Naive thymus-derived CD4-positive, alpha-beta T cell (primary cell): ENCODE data around the gene CATSPER3. TPM values are rescaled to one million over a fixed set of nuclear protein-coding genes. Genes with fewer than 3 reads are reported as not detected.

ENCODE experiments used
- ATAC-seq: fragments of 150-1000 bp; cut with Tn5 transposase; 2 replicates; pipeline ENCODE4 v1.10.0; 2021; ENCODE audit warnings: mild to moderate bottlenecking, moderate library complexity
- CTCF ChIA-PET: fragments of 350-600 bp; sonication (Branson Sonifier 250); formaldehyde crosslinking; loops from one replicate; lab custom pipeline; 2021; ENCODE audit warnings: antibody characterized with exemption; lab: Charles Lee
- POLR2A ChIA-PET: fragments of 350-600 bp; sonication (Branson Sonifier 250); formaldehyde crosslinking; loops from one replicate; lab custom pipeline; 2021; ENCODE audit warnings: antibody characterized with exemption, inconsistent platforms; lab: Charles Lee
- DNase-seq, 9 donors: peaks; one replicate each; pipeline versions ENCODE4 v3.0.0 to v3.0.0-alpha.2; 2020 to 2022; ENCODE audit warnings: mixed read lengths in 1 of 9
- H3K27ac ChIP-seq: one replicate; pipeline ENCODE4 v1.7.0; 2013; ENCODE audit warnings: mild to moderate bottlenecking, low read depth, low read length, moderate library complexity
- H3K27me3 ChIP-seq, 2 donors: one replicate each; pipeline ENCODE4 v1.7.0; 2013; ENCODE audit warnings: low read length in 2 of 2, mild to moderate bottlenecking in 2 of 2, moderate library complexity in 2 of 2; ENCODE audit not compliant: control insufficient read depth in 2 of 2, insufficient read depth in 2 of 2
- H3K36me3 ChIP-seq, 3 experiments: 1 replicate in 2 of 3; 2 replicates in 1 of 3; pipeline ENCODE4 v1.7.0; 2013; ENCODE audit warnings: low read length in 3 of 3, mild to moderate bottlenecking in 3 of 3, moderate library complexity in 1 of 3; ENCODE audit not compliant: insufficient read depth in 3 of 3, control insufficient read depth in 2 of 3
- H3K4me1 ChIP-seq, 2 donors: one replicate each; pipeline ENCODE4 v1.7.0; 2013; ENCODE audit warnings: low read length in 2 of 2, mild to moderate bottlenecking in 2 of 2, moderate library complexity in 1 of 2; ENCODE audit not compliant: control insufficient read depth in 2 of 2, insufficient read depth in 2 of 2
- H3K4me3 ChIP-seq: 2 replicates; pipeline ENCODE4 v1.7.0; 2013; ENCODE audit warnings: mild to moderate bottlenecking, low read length
- H3K9me3 ChIP-seq, 3 experiments: 1 replicate in 2 of 3; 2 replicates in 1 of 3; pipeline ENCODE4 v1.7.0; 2013; ENCODE audit warnings: low read length in 3 of 3; ENCODE audit not compliant: control insufficient read depth in 2 of 3
- H3K27ac Mint-ChIP-seq, 9 donors: one replicate each; pipeline ENCODE4 v1.8.0; 2020 to 2022; ENCODE audit warnings: mixed read lengths in 9 of 9, mild to moderate bottlenecking in 8 of 9, moderate library complexity in 5 of 9, inconsistent platforms in 2 of 9
- H3K27me3 Mint-ChIP-seq, 5 donors: one replicate each; pipeline ENCODE4 v1.8.0; 2021 to 2022; ENCODE audit warnings: mixed read lengths in 5 of 5, mild to moderate bottlenecking in 1 of 5
- H3K36me3 Mint-ChIP-seq, 5 donors: one replicate each; pipeline ENCODE4 v1.8.0; 2020 to 2022; ENCODE audit warnings: mixed read lengths in 5 of 5, mild to moderate bottlenecking in 3 of 5, inconsistent platforms in 1 of 5
- H3K4me1 Mint-ChIP-seq, 7 donors: one replicate each; pipeline ENCODE4 v1.8.0; 2020 to 2022; ENCODE audit warnings: mixed read lengths in 7 of 7, mild to moderate bottlenecking in 3 of 7, inconsistent platforms in 1 of 7
- H3K4me3 Mint-ChIP-seq, 10 donors: one replicate each; pipeline ENCODE4 v1.8.0; 2020 to 2022; ENCODE audit warnings: mild to moderate bottlenecking in 10 of 10, mixed read lengths in 10 of 10, moderate library complexity in 6 of 10, inconsistent platforms in 2 of 10
- H3K9me3 Mint-ChIP-seq, 11 donors: one replicate each; pipeline ENCODE4 v1.8.0; 2020 to 2022; ENCODE audit warnings: mixed read lengths in 11 of 11, mild to moderate bottlenecking in 4 of 11, inconsistent platforms in 1 of 11, moderate library complexity in 1 of 11
- intact Hi-C, 2 donors: fragments of 100-400 bp; cut with micrococcal nuclease; formaldehyde crosslinking; loops; one replicate each; pipeline ENCODE4 v1.15.1; 2023
- polyA plus RNA-seq, 2 donors: library from polyadenylated mRNA; unstranded; fragments of 300-500 nt; fragmentation: Illumina TruSeq; gene quantifications; one replicate each; pipeline ENCODE4 v1.2.3, GENCODE V29; 2021
- total RNA-seq, 6 experiments: library from RNA in 5 of 6; stranded (reverse) in 5 of 6; gene quantifications; 1 replicate in 5 of 6; 2 replicates in 1 of 6; pipeline ENCODE4 v1.2.3 and lab custom pipeline; 2021 to 2026

CATSPER3 gene
- total and polyA plus RNA-seq, 7 experiments from 2014 or later, result 0.45 to 1.5 (median 0.81) TPM

GRCh38 chr5:135047347-135047695, 79.6 kb downstream of the CATSPER3 start:
- no peak for ATAC-seq
- H3K27me3 ChIP-seq, result peaks cover 0 to 7% of the 10 kb centered on the region in 2 donors
- Mint-ChIP-seq H3K27me3 (peaks cover 77 to 92% (median 80%) of the 10 kb centered on the region in 5 donors), H3K4me3 (no peak overlapping the region), H3K36me3 (no peaks in the 10 kb centered on the region), H3K4me1 (peaks cover 0 to 4% (median 0%) of the 10 kb centered on the region in 7 donors), H3K9me3 (peaks cover 0 to 2% (median 0%) of the 10 kb centered on the region in 11 donors), H3K27ac (no peak overlapping the region)
- H3K4me3 ChIP-seq, result no peak overlapping the region
- DNase-seq, result no peak
- H3K9me3 ChIP-seq, result no peaks in the 10 kb centered on the region
- H3K27ac ChIP-seq, result no peak overlapping the region
- H3K36me3 ChIP-seq, result no peaks in the 10 kb centered on the region
- no peaks in the 10 kb centered on the region for H3K4me1 ChIP-seq
- POLR2A ChIA-PET, result no interaction called here
- CTCF ChIA-PET, result no interaction called here
- intact Hi-C loops, result no loop called here

GRCh38 chr5:135048286-135048685, 80.6 kb downstream of the CATSPER3 start:
- CTCF ChIA-PET, result no interaction called here
- Mint-ChIP-seq H3K9me3 (peaks cover 0 to 2% (median 0%) of the 10 kb centered on the region in 11 donors), H3K4me1 (peaks cover 0 to 4% (median 0%) of the 10 kb centered on the region in 7 donors), H3K27ac (no peak overlapping the region), H3K36me3 (no peaks in the 10 kb centered on the region), H3K4me3 (no peak overlapping the region), H3K27me3 (peaks cover 75 to 92% (median 80%) of the 10 kb centered on the region in 5 donors)
- POLR2A ChIA-PET, result no interaction called here
- no peaks in the 10 kb centered on the region for H3K4me1 ChIP-seq
- ATAC-seq (no peak), DNase-seq (no peak)
- no peaks in the 10 kb centered on the region for H3K9me3 ChIP-seq
- H3K27ac ChIP-seq, result no peak overlapping the region
- intact Hi-C loops, result no loop called here
- H3K36me3 ChIP-seq, result no peaks in the 10 kb centered on the region
- H3K27me3 ChIP-seq, result peaks cover 0 to 3% of the 10 kb centered on the region in 2 donors
- H3K4me3 ChIP-seq, result no peak overlapping the region

DNA sequence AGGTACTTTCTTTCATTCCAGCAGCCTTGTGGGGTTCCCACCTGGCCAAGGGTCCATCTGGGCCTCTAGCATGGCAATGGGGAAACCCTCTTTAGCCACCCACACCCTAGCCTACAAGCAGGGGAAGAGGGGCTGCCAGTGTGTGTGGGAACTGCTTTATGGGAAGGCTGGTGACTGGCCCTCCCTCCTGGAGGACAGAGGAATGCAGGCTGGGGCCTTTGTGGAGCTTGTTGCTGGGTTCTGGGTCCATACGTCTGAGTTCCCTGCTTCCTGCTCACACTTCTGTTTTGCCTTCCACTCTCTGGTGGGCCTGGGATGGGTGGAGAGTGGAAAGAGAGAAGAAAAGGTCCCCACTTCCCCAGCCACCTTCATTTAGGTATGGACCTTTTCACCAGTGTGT, 81.2 kb downstream of the CATSPER3 start:
- Mint-ChIP-seq H3K27ac (no peak overlapping the region), H3K27me3 (peaks cover 73 to 86% (median 75%) of the 10 kb centered on the region in 5 donors), H3K4me3 (no peak overlapping the region), H3K36me3 (no peaks in the 10 kb centered on the region), H3K9me3 (peaks cover 0 to 2% (median 0%) of the 10 kb centered on the region in 11 donors), H3K4me1 (peaks cover 0 to 6% (median 0%) of the 10 kb centered on the region in 7 donors)
- H3K27ac ChIP-seq, result no peak overlapping the region
- H3K4me3 ChIP-seq, result no peak overlapping the region
- no peaks in the 10 kb centered on the region for H3K27me3 ChIP-seq
- no peak for ATAC-seq
- ChIA-PET POLR2A (no interaction called here), CTCF (no interaction called here)
- no peaks in the 10 kb centered on the region for H3K4me1 ChIP-seq
- intact Hi-C loops, result no loop called here
- DNase-seq, result no peak
- H3K9me3 ChIP-seq, result no peaks in the 10 kb centered on the region
- no peaks in the 10 kb centered on the region for H3K36me3 ChIP-seq

- H3K4me3 ChIP-seq, result no peak overlapping the region
- Mint-ChIP-seq H3K27ac (no peak overlapping the region), H3K9me3 (peaks cover 0 to 2% (median 0%) of the 10 kb centered on the region in 11 donors), H3K4me1 (peaks cover 0 to 6% (median 0%) of the 10 kb centered on the region in 7 donors), H3K27me3 (peaks cover 68 to 78% (median 71%) of the 10 kb centered on the region in 5 donors), H3K36me3 (no peaks in the 10 kb centered on the region), H3K4me3 (no peak overlapping the region)
- CTCF ChIA-PET, result no interaction called here
- no peaks in the 10 kb centered on the region for H3K27me3 ChIP-seq
- ATAC-seq (no peak), DNase-seq (no peak)
- intact Hi-C loops, result no loop called here
- H3K27ac ChIP-seq, result no peak overlapping the region
- H3K4me1 ChIP-seq, result no peaks in the 10 kb centered on the region
- H3K36me3 ChIP-seq, result no peaks in the 10 kb centered on the region
- POLR2A ChIA-PET, result no interaction called here
- H3K9me3 ChIP-seq, result no peaks in the 10 kb centered on the region
These were observed 82.6 kb downstream of the CATSPER3 start for GRCh38 chr5:135050244-135050767.

DNA sequence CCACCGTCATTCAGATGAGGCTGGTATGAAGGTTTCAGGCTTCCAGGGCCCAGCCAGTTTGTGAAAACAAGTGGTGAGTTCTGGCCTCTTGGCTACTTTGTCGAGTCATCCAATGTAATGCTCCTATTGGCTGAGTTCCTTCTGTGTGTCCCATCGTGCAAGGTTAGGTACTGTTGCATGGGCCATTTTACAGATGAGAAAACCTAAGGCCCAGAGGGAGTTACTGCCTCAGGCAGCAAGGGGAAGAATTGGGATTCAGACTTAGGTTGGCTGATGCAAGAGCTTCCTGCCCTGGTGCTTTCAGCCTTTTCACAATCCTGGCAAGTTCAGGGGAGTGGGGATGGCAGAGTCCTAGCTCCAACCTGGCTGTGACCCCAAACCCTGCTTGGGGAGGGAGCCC, 83.7 kb downstream of the CATSPER3 start:
- ATAC-seq (no peak), DNase-seq (no peak)
- Histone ChIP-seq H3K36me3 (no peaks in the 10 kb centered on the region), H3K27ac (no peak overlapping the region), H3K4me1 (no peaks in the 10 kb centered on the region), H3K27me3 (no peaks in the 10 kb centered on the region), H3K9me3 (no peaks in the 10 kb centered on the region), H3K4me3 (no peak overlapping the region)
- no peak overlapping the region for H3K4me3 Mint-ChIP-seq
- POLR2A ChIA-PET, result no interaction called here
- H3K27ac Mint-ChIP-seq, result no peak overlapping the region
- H3K27me3 Mint-ChIP-seq, result peaks cover 66 to 79% (median 68%) of the 10 kb centered on the region in 5 donors
- H3K9me3 Mint-ChIP-seq, result peaks cover 0 to 2% (median 0%) of the 10 kb centered on the region in 11 donors
- no peaks in the 10 kb centered on the region for H3K36me3 Mint-ChIP-seq
- intact Hi-C loops, result no loop called here
- CTCF ChIA-PET, result no interaction called here
- peaks cover 0 to 6% (median 0%) of the 10 kb centered on the region in 7 donors for H3K4me1 Mint-ChIP-seq

DNA sequence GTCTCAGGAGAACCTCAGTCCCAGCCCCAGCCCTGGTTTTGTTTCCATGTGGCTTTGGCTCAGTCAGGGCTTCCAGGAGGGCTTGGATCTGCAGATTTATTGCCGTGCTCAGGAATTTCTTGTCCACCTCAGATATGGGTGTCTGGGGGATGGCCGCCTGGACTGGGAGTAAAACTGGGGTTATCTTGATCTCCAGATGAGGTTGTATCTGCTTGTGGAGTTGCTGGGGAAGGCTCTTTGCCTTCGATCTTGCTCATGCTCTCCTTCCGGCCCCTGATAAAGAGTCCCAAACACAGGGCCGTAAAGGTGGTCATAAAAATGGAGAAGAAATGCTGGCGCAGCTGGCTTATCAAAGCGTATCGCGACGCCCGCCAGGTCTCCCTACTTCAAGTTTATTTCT, 84.2 kb downstream of the CATSPER3 start:
- Histone ChIP-seq H3K27me3 (no peaks in the 10 kb centered on the region), H3K9me3 (no peaks in the 10 kb centered on the region), H3K27ac (no peak overlapping the region), H3K4me3 (no peak overlapping the region), H3K36me3 (no peaks in the 10 kb centered on the region), H3K4me1 (no peaks in the 10 kb centered on the region)
- peaks cover 62 to 75% (median 65%) of the 10 kb centered on the region in 5 donors for H3K27me3 Mint-ChIP-seq
- H3K4me1 Mint-ChIP-seq, result peaks cover 0 to 6% (median 0%) of the 10 kb centered on the region in 7 donors
- CTCF ChIA-PET, result no interaction called here
- no peak overlapping the region for H3K27ac Mint-ChIP-seq
- intact Hi-C loops, result no loop called here
- POLR2A ChIA-PET, result no interaction called here
- peaks cover 0 to 2% (median 0%) of the 10 kb centered on the region in 11 donors for H3K9me3 Mint-ChIP-seq
- no peak for ATAC-seq
- DNase-seq, result no peak
- H3K4me3 Mint-ChIP-seq, result no peak overlapping the region
- no peaks in the 10 kb centered on the region for H3K36me3 Mint-ChIP-seq

DNA sequence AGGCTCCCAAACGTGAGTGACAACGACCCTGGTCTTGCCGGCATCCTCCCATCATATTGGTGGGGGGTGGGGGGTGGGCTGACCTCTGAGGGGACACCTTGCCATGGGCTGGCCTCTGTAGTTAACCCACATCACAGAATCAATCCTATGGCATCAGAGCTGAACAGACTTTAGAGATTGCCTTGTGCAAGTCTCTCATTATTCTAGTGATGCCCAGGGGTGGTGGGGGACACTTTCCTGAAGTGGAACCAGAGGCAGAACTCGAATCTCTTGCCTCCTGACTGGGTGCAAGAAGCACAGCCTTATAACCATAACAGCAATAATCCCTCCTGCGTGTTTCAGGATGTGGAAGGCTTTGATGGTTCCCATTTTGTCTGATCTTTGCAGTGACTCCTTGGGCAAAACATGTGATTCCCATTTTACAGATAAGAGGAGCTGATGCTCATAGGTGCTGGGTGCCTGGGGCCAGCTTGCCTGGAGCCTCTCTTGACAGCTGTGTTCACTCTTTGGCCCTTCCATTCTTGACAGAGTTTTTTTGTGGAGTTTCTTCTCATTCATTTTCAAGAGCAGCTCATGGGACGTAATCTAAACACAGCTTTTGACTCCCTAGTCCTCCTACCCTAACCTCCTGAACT, 84.9 kb downstream of the CATSPER3 start:
- Mint-ChIP-seq H3K27me3 (peaks cover 58 to 68% (median 63%) of the 10 kb centered on the region in 5 donors), H3K36me3 (no peaks in the 10 kb centered on the region), H3K4me3 (no peak overlapping the region), H3K27ac (no peak overlapping the region), H3K4me1 (peaks cover 0 to 6% (median 0%) of the 10 kb centered on the region in 7 donors), H3K9me3 (peaks cover 0 to 2% (median 0%) of the 10 kb centered on the region in 11 donors)
- H3K4me3 ChIP-seq, result no peak overlapping the region
- intact Hi-C loops, result no loop called here
- H3K27ac ChIP-seq, result no peak overlapping the region
- no peaks in the 10 kb centered on the region for H3K27me3 ChIP-seq
- no peak for DNase-seq
- no peaks in the 10 kb centered on the region for H3K4me1 ChIP-seq
- POLR2A ChIA-PET, result no interaction called here
- H3K9me3 ChIP-seq, result no peaks in the 10 kb centered on the region
- CTCF ChIA-PET, result no interaction called here
- ATAC-seq, result no peak
- no peaks in the 10 kb centered on the region for H3K36me3 ChIP-seq
